GM21576 (cell line): ENCODE data around the gene NDUFAF8.

Source experiments
- ATAC-seq: cut with Tn5 transposase; IDR thresholded peaks from one replicate; pipeline ENCODE4 v1.9.1; 2021; ENCODE audit warnings: mild to moderate bottlenecking, moderate library complexity; ENCODE audit not compliant: unreplicated experiment

Gene NDUFAF8

DNA sequence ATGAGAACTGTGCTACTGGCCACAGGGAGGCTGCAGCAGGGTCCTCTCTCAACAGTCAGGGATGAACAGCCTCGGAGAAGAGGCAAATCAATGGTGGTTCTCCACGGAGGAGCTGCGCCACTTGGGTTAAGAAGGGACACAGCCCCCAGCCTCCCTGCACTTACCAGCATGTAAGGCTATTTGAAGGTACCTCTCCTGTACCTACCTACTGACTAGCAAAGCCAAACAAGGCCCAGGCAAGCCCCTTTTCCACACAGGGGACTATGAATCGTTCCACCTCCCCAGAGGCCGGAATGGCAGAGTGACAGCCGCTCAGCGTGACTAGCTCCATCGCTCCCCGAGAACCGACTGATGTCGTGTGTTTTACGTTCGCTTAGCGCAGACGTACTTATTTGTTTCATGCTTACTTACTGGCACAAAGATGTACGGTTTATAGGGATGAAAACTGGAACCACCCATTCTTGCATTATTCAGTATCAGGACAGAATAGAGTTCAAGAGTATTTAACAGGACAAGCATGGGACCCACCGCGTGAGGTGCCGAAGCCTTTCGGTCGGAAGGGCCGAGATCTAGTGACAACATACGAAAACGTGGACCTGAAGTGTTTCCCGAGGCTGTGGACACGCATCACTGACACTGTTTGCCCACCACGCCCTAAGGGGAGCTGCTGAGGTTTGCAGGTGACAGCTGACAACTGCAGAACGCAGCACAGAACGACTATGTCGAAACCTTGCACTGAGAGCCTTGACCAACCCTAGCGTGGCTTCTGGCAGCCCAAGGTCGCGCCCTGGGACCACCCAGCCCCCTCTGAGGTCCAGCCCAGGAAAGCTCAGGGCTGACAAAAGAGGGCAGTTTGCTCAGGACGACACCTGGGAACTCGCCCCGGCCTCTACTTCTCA, 1.3 kb upstream of the NDUFAF8 start:
- ATAC-seq = no peak

- ATAC-seq = no peak
These were observed 666 bp upstream of the NDUFAF8 start for GRCh38 chr17:81238490-81238814.

- no peak for ATAC-seq
These were observed 817 bp downstream of the NDUFAF8 start for GRCh38 chr17:81239714-81240555.

- no peak for ATAC-seq
These were observed 1.6 kb downstream of the NDUFAF8 start for GRCh38 chr17:81240761-81241160.

- ATAC-seq = no peak
These were observed 2.1 kb downstream of the NDUFAF8 start for GRCh38 chr17:81241203-81241602.

DNA sequence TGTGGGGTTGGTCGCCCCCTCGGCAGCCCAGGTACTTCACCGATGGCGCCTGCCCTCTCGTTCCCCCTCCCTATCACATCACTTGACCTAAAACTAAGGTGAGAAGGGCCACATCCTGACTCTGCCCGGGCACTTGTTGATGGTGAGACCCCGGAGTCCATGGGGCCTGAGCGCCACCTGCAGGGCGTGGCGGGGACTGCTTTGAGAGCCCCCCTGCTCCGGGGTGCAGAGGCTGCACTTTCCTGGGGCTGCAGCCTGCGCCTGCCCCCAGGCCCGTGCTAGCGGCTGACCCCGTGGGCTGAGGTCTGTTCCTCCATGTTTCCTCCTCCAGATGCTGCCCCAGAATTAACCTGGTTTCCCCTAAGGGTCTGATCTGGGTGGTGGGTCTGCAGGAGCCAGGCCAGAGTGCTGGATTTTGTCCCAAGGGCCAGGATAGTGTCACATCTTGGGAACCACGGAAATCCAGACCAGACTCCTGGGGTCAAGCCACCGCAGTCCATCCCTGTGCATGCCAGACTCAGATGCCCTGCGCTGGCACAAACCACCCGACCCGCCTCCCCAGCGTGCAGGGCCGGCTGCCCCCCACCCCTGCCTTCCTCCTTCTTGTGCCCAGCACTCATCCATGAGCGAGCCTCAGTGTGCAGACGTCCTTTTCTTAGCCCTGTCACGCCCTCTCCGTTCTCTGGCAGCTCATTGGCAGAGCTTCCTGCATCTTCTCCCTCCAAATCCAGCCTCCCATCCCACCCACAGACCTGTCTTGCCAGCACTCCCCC, 2.7 kb downstream of the NDUFAF8 start:
- ATAC-seq = no peak

DNA sequence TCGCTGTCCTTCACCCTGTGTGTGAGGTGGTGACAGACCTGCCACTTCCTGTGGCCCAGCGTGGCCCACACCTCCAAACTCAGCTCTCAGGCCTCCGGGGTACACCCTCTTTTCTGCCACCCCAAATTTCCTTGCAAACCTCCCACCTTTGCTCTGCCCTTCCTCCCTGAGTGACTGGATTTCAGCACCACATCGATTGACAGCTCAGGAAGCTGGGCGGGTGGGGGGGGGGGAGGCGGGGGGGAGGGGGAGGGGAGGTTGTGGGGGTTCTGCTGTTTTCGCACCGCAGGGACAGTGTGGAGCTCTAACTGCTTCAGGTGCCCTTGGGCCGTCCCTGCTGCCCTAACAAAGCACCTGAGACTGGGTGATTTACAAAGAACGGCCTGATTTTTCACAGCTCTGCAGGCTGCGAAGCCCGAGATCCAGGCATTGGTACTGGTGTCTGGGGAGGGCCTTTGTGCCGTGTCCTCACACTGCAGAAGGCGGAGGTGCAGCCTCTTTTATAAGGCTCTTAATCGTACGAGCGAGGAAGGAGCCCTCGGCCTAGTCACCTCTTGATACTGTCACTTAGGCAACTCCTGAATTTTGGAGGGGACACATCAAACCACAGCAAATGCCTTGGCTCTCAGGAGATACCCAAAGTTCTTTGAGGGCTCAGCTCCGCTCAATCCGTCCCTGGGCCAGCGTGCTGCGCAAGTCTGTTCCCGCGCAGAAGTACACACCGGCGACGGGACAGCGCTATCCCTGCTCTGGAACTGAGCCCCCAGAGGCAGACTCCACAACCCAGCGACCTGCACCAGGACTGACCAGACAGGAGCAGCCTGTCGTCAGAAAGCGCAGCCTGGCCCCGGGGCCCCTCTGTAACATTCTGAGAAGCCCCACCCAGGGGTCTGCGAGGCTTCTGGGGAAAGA, 3.6 kb downstream of the NDUFAF8 start:
- no peak for ATAC-seq

DNA sequence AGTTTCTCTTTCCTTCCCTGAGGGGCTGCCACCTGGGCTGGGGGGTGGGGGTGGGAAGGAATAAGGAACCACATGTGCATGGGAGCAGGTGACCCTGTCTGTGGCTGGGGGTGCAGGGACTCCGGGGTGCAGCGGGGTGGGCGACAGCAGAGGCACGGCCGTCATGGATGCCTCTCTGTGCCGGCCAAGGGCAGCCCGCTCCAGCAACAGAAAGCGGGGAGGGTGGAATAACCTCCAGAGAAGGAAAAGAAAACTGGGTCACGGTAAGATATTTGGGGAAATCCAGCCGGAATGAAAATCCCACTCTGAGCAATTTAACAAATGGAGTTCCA, 4.2 kb downstream of the NDUFAF8 start:
- ATAC-seq = no peak

- ATAC-seq = no peak
These were observed 5.4 kb downstream of the NDUFAF8 start for GRCh38 chr17:81244358-81245023.

GRCh38 chr17:81245024-81245664, 6.0 kb downstream of the NDUFAF8 start:
- no peak for ATAC-seq

DNA sequence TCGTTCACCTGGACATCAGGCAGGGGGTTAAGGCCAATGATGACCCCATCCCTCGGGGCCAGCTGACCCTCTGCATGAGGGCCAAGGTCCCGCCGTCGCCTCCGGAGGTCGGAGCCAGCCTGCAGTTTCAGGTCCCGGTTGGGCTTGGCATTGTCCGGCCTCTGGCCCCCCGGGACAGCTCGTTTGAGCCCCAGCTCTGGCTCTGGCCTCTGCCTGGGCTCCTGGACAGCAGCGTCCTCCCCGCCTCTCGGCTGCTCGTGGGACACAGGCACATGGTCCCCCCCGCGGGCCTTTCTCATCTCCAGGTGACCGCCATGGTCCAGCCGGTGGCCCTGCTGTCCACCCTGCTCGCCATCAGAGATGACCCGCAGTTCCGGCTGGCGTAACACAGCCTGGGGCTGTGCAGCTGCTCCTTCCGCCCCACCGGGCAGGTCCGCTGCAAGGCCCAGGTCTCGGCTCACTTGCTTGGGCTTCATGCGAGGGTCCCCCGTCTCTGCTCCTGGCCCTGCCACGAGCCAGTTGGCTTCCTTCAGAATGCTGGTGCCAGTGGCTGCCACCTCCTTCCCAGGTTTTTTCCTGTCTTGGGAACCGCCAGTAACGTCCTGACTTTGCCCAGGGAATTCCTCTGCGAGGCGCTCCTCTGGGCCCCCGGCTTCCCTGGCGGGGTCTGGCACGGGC, 6.7 kb downstream of the NDUFAF8 start:
- no peak for ATAC-seq

DNA sequence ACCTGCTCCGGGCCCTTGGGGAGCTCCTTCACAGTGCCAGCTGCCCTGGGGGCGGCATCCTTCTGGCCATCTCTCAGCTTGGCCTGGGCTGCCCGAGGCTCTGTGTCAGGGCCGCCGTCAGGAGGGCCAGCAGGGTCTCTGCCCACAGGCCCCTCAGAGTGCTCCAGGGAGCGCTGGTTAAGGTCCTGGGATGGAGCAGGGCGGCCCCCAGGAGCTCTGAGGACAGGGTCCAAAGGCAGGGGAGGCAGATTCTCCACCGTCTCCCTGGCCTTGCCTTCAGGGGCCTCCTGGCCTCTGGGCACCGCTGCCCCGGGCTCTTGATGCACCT, 7.2 kb downstream of the NDUFAF8 start:
- no peak for ATAC-seq

GRCh38 chr17:81246679-81247338, 7.7 kb downstream of the NDUFAF8 start:
- no peak for ATAC-seq

- no peak for ATAC-seq
These were observed 8.3 kb downstream of the NDUFAF8 start for GRCh38 chr17:81247339-81247990.

GRCh38 chr17:81248649-81249048, 9.5 kb downstream of the NDUFAF8 start:
- ATAC-seq = no peak

GRCh38 chr17:81249223-81250040, 10.3 kb downstream of the NDUFAF8 start:
- ATAC-seq = no peak
